Measurements from ENCODE around the gene SMIM36. TPM values are rescaled to one million over a fixed set of nuclear protein-coding genes. Genes with fewer than 3 reads are reported as not detected.

The SMIM36 gene
- total and polyA plus RNA-seq, 2 of the 8 experiments (the other 6 are each of a cell fraction or from before 2014, with no cell fraction given): not detected

- no peaks in the 10 kb centered on the region for H3K27me3 ChIP-seq (replicated peaks in 1 of 4; ENCODE audit: control insufficient read depth in 3 of 4, extremely low read depth in 1 of 4, insufficient read depth in 3 of 4, low read length in 3 of 4)
- H3K23me2 ChIP-seq (ENCODE audit: low read depth, low read length): no peaks in the 10 kb centered on the region
- H3K4me2 ChIP-seq (ENCODE audit: insufficient read depth in 1 of 2, low read depth in 2 of 2, low read length in 2 of 2): no peak overlapping the region
- DNase-seq (ENCODE audit: low read depth in 1 of 2, low spot score in 2 of 2) (no peak), FAIRE-seq (no peak)
- H2BK120ac ChIP-seq (replicated peaks; ENCODE audit: low read depth, low read length): no peak overlapping the region
- H3K79me1 ChIP-seq (ENCODE audit: low read depth, low read length): no peaks in the 10 kb centered on the region
- peaks cover 0 to 7% (median 4%) of the 10 kb centered on the region in 4 experiments; a peak in 3 of 7 replicates for H3K4me1 ChIP-seq (replicated peaks in 1 of 4; ENCODE audit: control insufficient read depth in 3 of 4, insufficient read depth in 4 of 4, low read length in 3 of 4)
- no peak overlapping the region for H4K8ac ChIP-seq (ENCODE audit: extremely low read depth, insufficient read depth, low read length)
- H3K23ac ChIP-seq (ENCODE audit: insufficient read length): no peak overlapping the region
- no peak overlapping the region for H2BK12ac ChIP-seq (ENCODE audit: low read depth, low read length)
- WGBS, 2 experiments (ENCODE audit: extremely low coverage in 1 of 2, insufficient coverage in 1 of 2, insufficient read length in 1 of 2, insufficient replicate concordance in 2 of 2, low coverage in 1 of 2, low lambda C conversion rate in 2 of 2, missing lambda C conversion rate in 1 of 2): 83% methylated on average over 3 of the region's 3 CpGs; no CpG with 5 or more reads in 1 of the 2 experiments
- H3K4me3 ChIP-seq (ENCODE audit: extremely low read depth in 1 of 4, insufficient read depth in 2 of 4, low read depth in 3 of 4, low read length in 4 of 4): no peak overlapping the region
- ChIA-PET POLR2A (ENCODE audit: partially characterized antibody) (interaction anchor here (1.3 kb wide), 1 partner anchor 20 kb away, joined by 3 read pairs; no protein-coding TSS in a partner anchor), CTCF (ENCODE audit: partially characterized antibody) (interaction anchor here (1.1 to 1.5 kb wide), 2 partner anchors 59 to 74 kb away, joined by 3 read pairs; no protein-coding TSS in a partner anchor)
- H2BK15ac ChIP-seq (ENCODE audit: low read length): no peak overlapping the region
- H3K18ac ChIP-seq (ENCODE audit: extremely low read depth, low read length): no peak overlapping the region
- H3K4ac ChIP-seq (replicated peaks; ENCODE audit: insufficient read length, low read depth, low read length): no peak overlapping the region
- no peak overlapping the region for H2BK5ac ChIP-seq (ENCODE audit: low read depth, low read length)
- H3K36me3 ChIP-seq (ENCODE audit: control insufficient read depth in 2 of 4, insufficient read depth in 4 of 4, low read length in 3 of 4): no peaks in the 10 kb centered on the region
- TF ChIP-seq RXRA (IDR thresholded peaks at IDR 0.05; ENCODE audit: insufficient read depth, low read depth, low read length): no peak
- TF ChIP-seq KDM5A (IDR thresholded peaks at IDR 0.05; ENCODE audit: low read length): no peak
- TF ChIP-seq BRCA1 (IDR thresholded peaks at IDR 0.05; ENCODE audit: low read depth, low read length): no peak
- no peak for TF ChIP-seq RBBP5 (IDR thresholded peaks at IDR 0.05; ENCODE audit: borderline replicate concordance, low read depth, low read length)
- TF ChIP-seq ATF3 (IDR thresholded peaks at IDR 0.05; ENCODE audit: insufficient read depth, low read depth, low read length): no peak
- TF ChIP-seq SP4 (IDR thresholded peaks at IDR 0.05; ENCODE audit: low read length): no peak
- TF ChIP-seq GABPA (IDR thresholded peaks at IDR 0.05; ENCODE audit: borderline replicate concordance, insufficient read depth, low read length): no peak
- no peak for TF ChIP-seq RFX5 (IDR thresholded peaks at IDR 0.05; ENCODE audit: borderline replicate concordance, low read depth, low read length)
- TF ChIP-seq JUND (IDR thresholded peaks at IDR 0.05; ENCODE audit: low read length): no peak
- TF ChIP-seq POLR2AphosphoS5 (IDR thresholded peaks at IDR 0.05; ENCODE audit: low read depth, low read length): no peak
- H3K9me3 ChIP-seq (ENCODE audit: insufficient read depth in 2 of 2, low read depth in 1 of 2, low read length in 1 of 2): no peaks in the 10 kb centered on the region
- no peaks in the 10 kb centered on the region for H4K20me1 ChIP-seq (replicated peaks in 1 of 2; ENCODE audit: control insufficient read depth in 1 of 2, insufficient read depth in 2 of 2, low read length in 2 of 2)
- no peak overlapping the region for H3K9ac ChIP-seq (replicated peaks in 1 of 4; ENCODE audit: extremely low read depth in 1 of 4, low read depth in 3 of 4, low read length in 3 of 4)
- no peak overlapping the region for H3K14ac ChIP-seq (ENCODE audit: insufficient read length)
- no peak overlapping the region for H2AFZ ChIP-seq (ENCODE audit: low read length)
- H4K91ac ChIP-seq (replicated peaks; ENCODE audit: insufficient read length, low read length): no peak overlapping the region
- H3K27ac ChIP-seq (ENCODE audit: low read depth, low read length): no peak overlapping the region
- no peak overlapping the region for H2AK5ac ChIP-seq (ENCODE audit: low read depth, low read length)
- H3K79me2 ChIP-seq (ENCODE audit: control insufficient read depth in 1 of 2, insufficient read depth in 2 of 2, low read length in 2 of 2): no peaks in the 10 kb centered on the region
- H3K56ac ChIP-seq (replicated peaks; ENCODE audit: insufficient read length, low read depth, low read length): no peak overlapping the region
- no peak overlapping the region for H4K5ac ChIP-seq (ENCODE audit: insufficient read length, low read depth, low read length)
- no peak overlapping the region for H2BK20ac ChIP-seq (ENCODE audit: low read length)
These were observed 70.9 kb downstream of the SMIM36 start for GRCh38 chr17:55440391-55440790.

Data from H1 (cell line).